Smooth muscle cell (in vitro differentiated cells): ENCODE data around the gene SIAH1. TPM values are rescaled to one million over a fixed set of nuclear protein-coding genes. Genes with fewer than 3 reads are reported as not detected.

ENCODE experiments used
- DNase-seq: peaks from one replicate; lab custom pipeline; 2025; ENCODE audit not compliant: unreplicated experiment; lab: John Stamatoyannopoulos, UW
- H2AFZ ChIP-seq: fragments of 200-600 bp; sonication (generic); 2 replicates; pipeline ENCODE4 v1.6.0; 2016; ENCODE audit warnings: antibody characterized with exemption, low read depth, mild to moderate bottlenecking
- H3F3A ChIP-seq: fragments of 200-600 bp; sonication (generic); 2 replicates; pipeline ENCODE4 v1.6.0; 2017; ENCODE audit warnings: antibody characterized with exemption, low read depth
- H3K27ac ChIP-seq: fragments of 200-600 bp; sonication (generic); 2 replicates; pipeline ENCODE4 v1.5.1; 2016; ENCODE audit warnings: low read depth, mild to moderate bottlenecking
- H3K27me3 ChIP-seq: fragments of 200-600 bp; sonication (generic); 2 replicates; pipeline ENCODE4 v1.6.1; 2016; ENCODE audit warnings: low read depth, mild to moderate bottlenecking
- H3K36me3 ChIP-seq: fragments of 200-600 bp; sonication (generic); 2 replicates; pipeline ENCODE4 v1.5.1; 2016; ENCODE audit warnings: low read depth
- H3K4me1 ChIP-seq: fragments of 200-600 bp; sonication (generic); 2 replicates; pipeline ENCODE4 v1.5.1; 2016; ENCODE audit warnings: low read depth
- H3K4me2 ChIP-seq: fragments of 200-600 bp; sonication (generic); 2 replicates; pipeline ENCODE4 v1.6.0; 2016; ENCODE audit warnings: mild to moderate bottlenecking
- H3K4me3 ChIP-seq: fragments of 200-600 bp; sonication (generic); 2 replicates; pipeline ENCODE4 v1.5.1; 2016; ENCODE audit warnings: mild to moderate bottlenecking
- H3K79me2 ChIP-seq: fragments of 200-600 bp; sonication (generic); 2 replicates; pipeline ENCODE4 v1.6.0; 2016; ENCODE audit warnings: low read depth, mild to moderate bottlenecking
- H3K9ac ChIP-seq: fragments of 200-600 bp; sonication (generic); 2 replicates; pipeline ENCODE4 v1.6.0; 2016; ENCODE audit warnings: low read depth
- H3K9me3 ChIP-seq: fragments of 200-600 bp; sonication (generic); replicated peaks from 2 replicates; pipeline ENCODE4 v1.5.1; 2016; ENCODE audit warnings: low read depth
- H4K20me1 ChIP-seq: fragments of 200-600 bp; sonication (generic); 2 replicates; pipeline ENCODE4 v1.6.0; 2016; ENCODE audit warnings: low read depth
- WGBS: methylation state at CpG from one replicate; pipeline ENCODE4 v1.1.7; 2016; ENCODE audit warnings: low lambda C conversion rate; 5-methylcytosine and 5-hydroxymethylcytosine counted together
- polyA plus RNA-seq: library from polyadenylated mRNA; unstranded; fragments of >200 nt; fragmentation: Nextera tagmentation; extraction: Ambion mirVana; gene quantifications from 2 replicates; pipeline ENCODE4 v1.2.1, GENCODE V29; 2016
- total RNA-seq: library from RNA; depleted of rRNA; stranded (reverse); fragments of >200 nt; gene quantifications from 2 replicates; pipeline ENCODE4 v1.2.3, GENCODE V29; 2014
- TF ChIP-seq, protein P1 (sequence below): fragments of 200-600 bp; sonication (generic); IDR thresholded peaks from 2 replicates; pipeline ENCODE4 v1.5.1; 2017; ENCODE audit warnings: borderline replicate concordance, mild to moderate bottlenecking, antibody characterized with exemption; ENCODE audit not compliant: insufficient read depth, poor library complexity, severe bottlenecking

Gene SIAH1
- total and polyA plus RNA-seq, 2 experiments from 2014 or later: 24.5 to 34.0 TPM

DNA sequence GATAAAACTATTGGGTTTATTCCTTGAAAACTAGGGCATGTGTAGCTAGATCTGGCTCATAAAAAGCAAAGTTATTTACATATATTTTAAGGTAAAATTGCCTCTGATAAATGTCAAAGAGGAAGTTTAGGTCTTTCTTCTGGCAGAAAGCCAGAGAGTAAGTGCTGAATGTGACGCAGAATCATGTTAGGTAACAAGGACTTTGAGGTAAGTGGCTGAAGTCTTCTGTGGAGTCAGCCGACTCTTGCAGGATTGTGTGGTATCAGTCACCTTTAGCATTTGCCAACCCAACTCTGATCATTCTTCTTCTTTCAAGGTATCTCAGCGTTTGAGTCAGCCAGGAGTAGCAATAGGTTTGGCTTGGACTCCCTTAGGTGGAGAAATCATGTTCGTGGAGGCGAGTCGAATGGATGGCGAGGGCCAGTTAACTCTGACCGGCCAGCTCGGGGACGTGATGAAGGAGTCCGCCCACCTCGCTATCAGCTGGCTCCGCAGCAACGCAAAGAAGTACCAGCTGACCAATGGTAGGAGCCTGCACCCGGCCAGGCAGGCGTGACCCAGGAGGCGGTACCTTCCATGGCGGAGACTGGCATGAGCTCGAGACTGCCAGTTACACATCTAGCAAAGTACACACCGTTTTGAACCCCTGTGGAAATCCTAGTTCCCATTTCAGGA lies 37.9 kb downstream of the SIAH1 start:
- H3K4me3 ChIP-seq: no peak overlapping the region
- H3K27me3 ChIP-seq: no peaks in the 10 kb centered on the region
- no peak overlapping the region for H3K27ac ChIP-seq
- no peaks in the 10 kb centered on the region for H3K9me3 ChIP-seq
- no peak overlapping the region for H2AFZ ChIP-seq
- H3K79me2 ChIP-seq: peaks cover 9% of the 10 kb centered on the region
- peaks cover 3% of the 10 kb centered on the region for H3F3A ChIP-seq
- no peak overlapping the region for H3K9ac ChIP-seq
- no peak for DNase-seq
- WGBS: 99% methylated on average over 20 of the region's 20 CpGs
- no peaks in the 10 kb centered on the region for H3K4me1 ChIP-seq
- peaks cover 17% of the 10 kb centered on the region for H3K36me3 ChIP-seq
- no peak overlapping the region for H3K4me2 ChIP-seq
- TF ChIP-seq, protein P1, sequence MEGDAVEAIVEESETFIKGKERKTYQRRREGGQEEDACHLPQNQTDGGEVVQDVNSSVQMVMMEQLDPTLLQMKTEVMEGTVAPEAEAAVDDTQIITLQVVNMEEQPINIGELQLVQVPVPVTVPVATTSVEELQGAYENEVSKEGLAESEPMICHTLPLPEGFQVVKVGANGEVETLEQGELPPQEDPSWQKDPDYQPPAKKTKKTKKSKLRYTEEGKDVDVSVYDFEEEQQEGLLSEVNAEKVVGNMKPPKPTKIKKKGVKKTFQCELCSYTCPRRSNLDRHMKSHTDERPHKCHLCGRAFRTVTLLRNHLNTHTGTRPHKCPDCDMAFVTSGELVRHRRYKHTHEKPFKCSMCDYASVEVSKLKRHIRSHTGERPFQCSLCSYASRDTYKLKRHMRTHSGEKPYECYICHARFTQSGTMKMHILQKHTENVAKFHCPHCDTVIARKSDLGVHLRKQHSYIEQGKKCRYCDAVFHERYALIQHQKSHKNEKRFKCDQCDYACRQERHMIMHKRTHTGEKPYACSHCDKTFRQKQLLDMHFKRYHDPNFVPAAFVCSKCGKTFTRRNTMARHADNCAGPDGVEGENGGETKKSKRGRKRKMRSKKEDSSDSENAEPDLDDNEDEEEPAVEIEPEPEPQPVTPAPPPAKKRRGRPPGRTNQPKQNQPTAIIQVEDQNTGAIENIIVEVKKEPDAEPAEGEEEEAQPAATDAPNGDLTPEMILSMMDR: no peak
- peaks cover 11% of the 10 kb centered on the region for H4K20me1 ChIP-seq

DNA sequence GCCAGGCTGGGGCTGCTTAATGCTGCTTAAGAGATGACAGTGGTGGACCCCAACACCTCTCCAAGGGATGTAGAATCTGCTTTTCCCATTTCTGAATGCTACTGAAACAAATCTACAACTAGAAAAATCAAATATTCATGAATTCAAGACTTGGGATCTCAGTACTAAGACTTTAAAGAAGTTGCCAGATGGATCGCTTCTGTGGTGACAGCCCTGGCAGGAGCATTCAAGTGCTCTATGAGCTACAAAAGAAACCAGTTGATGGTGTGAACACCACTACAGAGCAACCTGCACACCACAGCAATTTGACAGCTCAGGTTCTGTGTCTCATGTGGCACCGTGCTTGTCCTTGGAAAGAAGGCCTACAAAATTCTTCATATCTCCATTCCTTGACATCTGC lies 42.6 kb downstream of the SIAH1 start:
- H2AFZ ChIP-seq: no peak overlapping the region
- no peaks in the 10 kb centered on the region for H3K4me1 ChIP-seq
- DNase-seq: no peak
- H3K79me2 ChIP-seq: no peaks in the 10 kb centered on the region
- H3K27ac ChIP-seq: no peak overlapping the region
- H3K9me3 ChIP-seq: no peaks in the 10 kb centered on the region
- peaks cover 3% of the 10 kb centered on the region for H3F3A ChIP-seq
- TF ChIP-seq, protein P1: no peak
- no peak overlapping the region for H3K4me2 ChIP-seq
- peaks cover 13% of the 10 kb centered on the region for H4K20me1 ChIP-seq
- peaks cover 5% of the 10 kb centered on the region for H3K36me3 ChIP-seq
- H3K9ac ChIP-seq: no peak overlapping the region
- H3K4me3 ChIP-seq: no peak overlapping the region
- no peaks in the 10 kb centered on the region for H3K27me3 ChIP-seq
- 100% methylated on average over 2 of the region's 2 CpGs for WGBS

DNA sequence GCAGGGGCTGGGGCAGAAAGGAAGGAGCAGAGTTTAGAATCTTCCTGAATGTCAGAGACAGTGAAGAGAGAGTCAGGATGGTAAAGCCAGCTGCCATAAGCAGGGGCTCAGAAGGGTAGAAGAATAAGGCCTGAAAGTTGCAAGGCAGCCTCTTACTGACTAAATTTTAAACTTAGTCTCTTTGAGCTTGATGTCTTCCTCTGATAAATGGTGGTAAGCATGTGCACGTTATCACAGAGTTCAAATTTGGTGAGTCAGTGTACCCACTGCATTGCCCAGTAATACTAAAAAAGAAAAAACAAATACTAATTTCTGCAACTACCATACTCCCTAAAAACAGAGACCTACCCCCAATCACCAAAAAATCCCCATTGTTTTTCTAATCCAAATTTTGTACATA lies 45.2 kb downstream of the SIAH1 start:
- H3K9me3 ChIP-seq: no peaks in the 10 kb centered on the region
- WGBS: 92% methylated on average over 1 of the region's 1 CpG
- peaks cover 4% of the 10 kb centered on the region for H3K4me1 ChIP-seq
- no peak overlapping the region for H3K9ac ChIP-seq
- H3K27me3 ChIP-seq: no peaks in the 10 kb centered on the region
- TF ChIP-seq, protein P1: no peak
- peaks cover 5% of the 10 kb centered on the region for H3K36me3 ChIP-seq
- no peak overlapping the region for H2AFZ ChIP-seq
- peaks cover 19% of the 10 kb centered on the region for H4K20me1 ChIP-seq
- H3K4me2 ChIP-seq: no peak overlapping the region
- no peaks in the 10 kb centered on the region for H3K79me2 ChIP-seq
- no peak for DNase-seq
- no peak overlapping the region for H3K27ac ChIP-seq
- H3F3A ChIP-seq: peaks cover 2% of the 10 kb centered on the region
- H3K4me3 ChIP-seq: no peak overlapping the region

DNA sequence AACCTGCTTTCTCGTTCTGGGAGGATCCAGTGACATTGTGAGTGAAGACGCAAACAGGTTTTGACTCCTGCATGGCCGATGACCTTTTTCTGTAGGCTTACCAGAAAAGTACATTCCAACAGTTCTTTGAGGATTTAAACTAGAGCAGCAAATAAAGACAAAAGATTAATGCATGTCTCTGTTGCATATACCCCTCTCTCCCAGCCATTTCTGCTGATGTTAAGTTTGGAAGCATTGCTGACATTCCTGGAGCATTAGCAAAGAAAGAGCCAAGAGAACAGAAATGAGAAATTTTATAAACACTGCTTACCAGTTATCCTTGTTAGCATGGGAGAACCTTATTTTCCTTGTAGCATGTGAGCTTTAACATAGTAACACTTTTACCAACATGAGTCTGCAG lies 49.3 kb downstream of the SIAH1 start:
- Histone ChIP-seq H3F3A (peaks cover 9% of the 10 kb centered on the region), H3K9me3 (no peaks in the 10 kb centered on the region), H3K27me3 (no peaks in the 10 kb centered on the region), H4K20me1 (peaks cover 14% of the 10 kb centered on the region), H3K4me1 (peaks cover 4% of the 10 kb centered on the region), H3K79me2 (no peaks in the 10 kb centered on the region), H3K4me3 (no peak overlapping the region), H2AFZ (no peak overlapping the region), H3K27ac (peak overlapping the region; percentile 62), H3K36me3 (no peaks in the 10 kb centered on the region), H3K4me2 (peak overlapping the region; percentile 61), H3K9ac (no peak overlapping the region)
- TF ChIP-seq, protein P1: no peak
- no peak for DNase-seq
- WGBS: 45% methylated on average over 3 of the region's 3 CpGs
